Measurements from ENCODE around the gene CASP4.
"Not testable (repeated sequence)": the region's sequence is repeated elsewhere in the genome, so short reads cannot be mapped to it uniquely, and the experiment has no call there.

Gene CASP4

DNA sequence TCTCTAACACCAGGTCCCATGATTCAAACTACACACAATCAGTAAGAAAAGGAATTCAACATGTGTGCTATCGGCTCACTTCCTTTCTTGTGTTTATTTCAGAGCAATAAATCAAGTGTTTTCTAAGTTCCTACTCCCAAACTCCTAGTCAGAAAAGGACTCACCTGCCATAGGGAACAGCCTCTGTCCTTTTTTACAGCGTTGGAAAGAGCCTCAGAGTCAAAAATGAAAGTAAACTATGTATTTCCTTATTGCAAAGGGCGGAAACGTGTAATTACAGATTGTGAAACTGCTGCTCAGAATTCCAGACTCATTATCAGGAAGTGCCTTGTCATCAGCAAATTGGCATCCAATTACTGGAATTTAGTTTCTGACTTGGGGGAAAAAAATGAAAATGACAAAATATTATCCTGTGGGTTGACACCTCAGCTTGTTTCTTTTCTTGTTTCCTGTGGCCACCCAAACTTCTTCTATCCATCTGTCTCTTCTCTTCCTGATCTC, at the start of gene CASP4:
TSS of gene CASP4 (minus strand) at position 220 of the 501 bp plus-strand sequence. CDS start at position 171, 49 bp downstream.
- peak; percentile 66 for DNase-seq

DNA sequence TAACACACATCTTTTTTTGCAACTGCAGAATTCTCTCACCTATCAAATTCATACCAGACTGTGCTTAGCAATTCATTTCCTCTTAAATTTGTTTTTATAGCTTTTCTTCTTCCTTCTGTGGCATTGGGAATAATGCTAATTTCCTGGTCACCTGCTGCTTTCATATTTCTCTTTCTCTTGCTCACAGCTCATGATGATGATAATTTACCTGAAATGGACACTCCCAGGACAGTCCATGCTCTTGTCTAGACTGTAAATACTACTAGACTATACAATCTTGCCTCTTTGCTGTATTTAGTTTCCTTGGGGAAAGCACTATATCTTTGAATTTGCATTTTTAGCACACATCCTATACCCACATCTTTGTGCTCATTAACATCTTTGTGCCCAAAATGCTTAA, 39.1 kb upstream of the CASP4 start:
- DNase-seq = no peak

DNA sequence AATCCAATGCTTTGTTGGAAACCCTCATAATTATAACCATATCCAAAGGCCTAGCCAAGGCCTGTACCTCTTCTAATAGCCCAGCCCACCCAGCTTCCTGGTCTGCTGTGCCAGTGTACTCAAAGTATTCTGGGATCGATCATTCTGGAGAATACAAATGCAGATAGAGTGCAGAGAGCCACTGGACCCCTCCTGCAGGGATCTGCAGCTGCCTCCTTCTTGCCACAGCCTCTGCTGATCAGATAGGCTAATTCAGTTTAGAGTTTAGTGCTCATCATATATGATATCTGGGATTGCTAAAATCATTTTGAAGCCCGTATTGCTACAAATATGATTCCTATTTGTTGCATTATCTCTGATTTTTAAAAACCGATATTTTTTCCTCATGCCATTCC, 37.1 kb upstream of the CASP4 start:
- no peak for DNase-seq

DNA sequence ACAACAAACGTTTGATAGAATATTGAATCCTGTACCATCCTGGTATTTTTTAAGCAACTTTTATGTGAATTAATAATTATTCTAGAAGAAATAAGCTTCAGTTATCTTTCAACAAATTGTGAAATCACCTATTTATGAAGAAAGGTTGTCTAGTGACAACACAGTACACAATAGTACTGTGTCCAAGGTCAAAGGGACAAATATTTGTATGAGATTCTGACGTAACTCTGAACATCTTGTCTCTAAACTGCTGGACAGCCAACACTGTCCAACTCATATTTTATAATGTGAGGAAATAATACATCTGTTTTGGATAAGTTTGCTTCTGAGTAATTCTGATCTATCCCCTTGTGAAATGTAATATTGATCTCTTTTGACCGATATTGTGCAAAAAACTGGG, 35.6 kb upstream of the CASP4 start:
- DNase-seq = no peak

- no peak for DNase-seq
These were observed 34.8 kb upstream of the CASP4 start for GRCh38 chr11:105003151-105003550.

DNA sequence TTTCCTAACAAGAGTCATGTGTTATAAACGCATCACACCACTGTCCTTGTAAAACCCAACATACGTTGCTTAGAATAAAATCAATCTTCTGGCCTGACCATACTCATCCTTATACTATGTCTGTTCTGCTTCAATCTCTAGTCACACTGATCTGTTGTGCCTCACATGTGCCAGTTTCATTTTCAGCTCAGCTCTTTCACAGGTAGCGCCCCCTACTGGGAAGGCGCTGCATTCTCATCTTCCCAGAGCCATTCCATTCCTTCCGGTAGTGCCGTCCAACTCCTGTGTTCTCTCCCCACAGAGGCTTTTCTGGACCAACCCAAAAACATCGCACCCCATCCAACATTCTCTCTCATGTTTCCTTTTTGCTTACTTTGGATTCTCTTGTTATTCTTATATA, 32.4 kb upstream of the CASP4 start:
- peak; percentile 72 for DNase-seq

DNA sequence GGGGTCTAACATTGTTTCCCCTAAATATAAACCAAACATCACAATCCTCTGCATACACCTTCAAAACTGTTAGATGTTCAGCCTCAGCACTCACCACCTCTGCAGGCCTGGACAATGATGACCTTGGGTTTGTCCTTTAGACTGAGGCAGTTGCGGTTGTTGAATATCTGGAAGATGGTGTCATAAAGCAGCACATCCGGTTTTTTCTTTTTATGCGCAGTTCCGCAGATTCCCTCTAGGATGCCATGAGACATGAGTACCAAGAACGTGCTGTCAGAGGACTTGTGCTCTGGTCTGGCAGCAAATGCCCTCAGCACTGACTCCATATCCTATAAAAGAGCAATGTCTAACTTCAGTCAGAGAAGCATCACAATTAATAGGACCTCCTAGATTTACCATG, 31.8 kb upstream of the CASP4 start:
- peak; percentile 16 for DNase-seq

- no peak for DNase-seq
These were observed 31.3 kb upstream of the CASP4 start for GRCh38 chr11:104999721-105000120.

- DNase-seq = no peak
These were observed 28.9 kb upstream of the CASP4 start for GRCh38 chr11:104997288-104997687.

DNA sequence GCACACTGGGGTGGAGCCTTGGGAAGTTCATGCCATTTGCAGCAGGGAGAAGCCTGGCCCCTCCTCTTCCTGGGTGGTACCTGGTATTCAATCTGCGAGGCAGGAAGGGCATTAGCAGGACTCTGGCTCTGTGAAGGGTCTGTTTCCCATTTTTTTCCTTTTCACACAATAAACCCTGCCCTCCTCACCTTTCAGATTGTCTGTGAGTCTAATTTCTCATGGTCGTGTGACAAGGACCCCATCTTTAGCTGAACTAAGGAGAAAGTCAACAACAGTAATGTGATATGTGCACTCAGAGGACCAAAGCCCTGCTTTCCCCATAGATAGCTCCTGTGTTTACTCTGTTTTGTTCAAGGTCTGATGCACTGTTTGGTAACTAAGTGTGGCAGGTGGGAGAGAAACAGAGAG, 26.6 kb upstream of the CASP4 start:
- no peak for DNase-seq

DNA sequence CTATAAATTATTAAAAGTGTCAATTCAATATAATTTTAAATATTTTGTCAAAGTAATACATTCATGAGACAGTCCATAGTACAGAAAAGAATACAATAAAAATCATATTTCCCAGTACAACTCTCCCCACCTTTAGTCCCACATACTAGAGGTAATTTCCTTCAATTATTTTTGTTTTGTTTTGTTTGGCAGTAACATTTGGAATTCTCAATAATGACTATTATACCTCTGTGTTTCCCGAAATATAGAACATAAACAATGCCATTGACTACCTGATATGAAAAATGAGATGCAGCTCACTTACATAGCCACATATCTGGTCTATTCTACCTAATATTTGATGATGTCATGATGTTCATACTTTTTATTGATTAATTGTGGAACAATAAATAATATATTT, 24.4 kb upstream of the CASP4 start:
- DNase-seq = no peak

- DNase-seq = no peak
These were observed 23.6 kb upstream of the CASP4 start for GRCh38 chr11:104991994-104992393.

DNA sequence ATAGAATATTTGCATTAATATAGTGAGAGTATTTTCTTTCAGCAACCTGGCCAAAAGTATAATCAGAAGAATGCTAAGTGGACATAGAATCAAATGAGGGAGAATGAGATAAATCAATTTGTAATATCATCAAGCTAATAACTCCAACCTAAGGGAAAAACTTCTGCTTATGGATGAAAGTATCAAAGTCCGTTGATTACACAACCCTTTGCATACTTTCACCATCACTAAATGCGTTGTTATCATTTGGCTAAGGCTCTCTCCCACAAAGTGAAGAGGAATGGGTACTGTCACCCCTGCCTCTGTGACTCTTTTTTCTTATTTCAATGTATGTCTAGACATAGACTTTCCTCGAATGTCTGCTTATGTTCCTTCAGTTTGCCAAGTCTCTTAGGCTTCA, 16.4 kb upstream of the CASP4 start:
- DNase-seq = no peak

DNA sequence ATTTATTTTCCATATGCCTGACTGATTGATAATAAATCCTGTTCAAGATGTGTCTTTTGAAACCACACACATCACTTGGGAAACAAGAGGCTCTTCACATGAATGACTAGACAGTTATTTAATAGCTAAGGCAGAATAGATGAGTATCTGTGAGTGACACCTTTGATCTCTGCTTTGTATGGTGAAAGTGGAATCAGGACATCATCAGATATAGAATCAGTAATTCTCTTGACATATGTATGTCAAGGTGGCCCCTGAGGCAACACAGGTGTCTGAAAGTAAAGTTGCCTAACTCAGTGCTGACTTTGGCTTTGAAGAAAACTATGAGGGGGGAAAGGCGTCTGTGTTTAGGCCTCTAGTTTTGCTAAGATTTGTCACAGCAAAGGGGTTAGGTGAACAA, 11.5 kb upstream of the CASP4 start:
- DNase-seq = no peak

- DNase-seq = no peak
These were observed 5.2 kb upstream of the CASP4 start for GRCh38 chr11:104973616-104974015.

DNA sequence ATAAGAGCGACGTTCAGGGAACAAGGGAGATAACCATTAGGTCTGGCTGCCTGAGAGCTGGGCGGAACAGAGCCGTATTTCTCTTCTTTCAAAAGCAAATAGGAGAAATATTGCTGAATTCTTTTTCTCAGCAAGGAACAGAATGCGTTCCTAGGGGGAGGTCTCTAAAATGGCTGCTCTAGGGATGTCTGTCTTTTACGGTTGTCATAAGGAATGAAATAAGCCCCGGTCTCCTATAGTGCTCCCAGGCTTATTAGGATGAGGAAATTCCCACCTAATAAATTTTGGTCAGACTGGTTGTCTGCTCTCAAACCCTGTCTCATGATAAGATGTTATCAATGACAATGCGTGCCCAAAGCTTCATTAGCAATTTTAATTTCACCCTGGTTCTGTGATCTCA, 4.5 kb upstream of the CASP4 start:
- not testable (repeated sequence) for DNase-seq

GRCh38 chr11:104970756-104971155, 2.4 kb upstream of the CASP4 start:
- no peak for DNase-seq

GRCh38 chr11:104968856-104969776, 742 bp upstream of the CASP4 start:
- no peak for DNase-seq

GRCh38 chr11:104967534-104968354, 630 bp downstream of the CASP4 start:
- peak; percentile 16 for DNase-seq

GRCh38 chr11:104965735-104966134, 2.6 kb downstream of the CASP4 start:
- DNase-seq = no peak

GRCh38 chr11:104964247-104964646, 4.1 kb downstream of the CASP4 start:
- DNase-seq = no peak

- no peak for DNase-seq
These were observed 5.5 kb downstream of the CASP4 start for GRCh38 chr11:104962852-104963251.

DNA sequence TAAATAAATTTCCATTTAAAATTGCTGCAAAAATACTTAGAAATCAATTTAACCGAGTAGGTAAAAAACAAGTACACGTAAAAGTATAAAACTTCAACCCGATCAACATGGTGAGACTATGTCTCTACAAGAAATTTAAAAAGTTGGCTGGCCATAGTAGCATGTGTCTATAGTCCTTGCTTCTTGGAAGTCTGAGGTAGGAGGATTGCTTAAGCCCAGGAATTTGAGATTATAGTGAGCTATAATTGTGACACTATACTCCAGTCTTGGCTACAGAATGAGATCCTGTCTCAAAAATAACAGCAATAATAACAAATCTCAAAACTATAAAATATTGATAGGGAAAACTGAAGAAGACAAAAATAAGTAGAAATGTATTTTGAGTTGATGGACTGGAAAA, 11.1 kb downstream of the CASP4 start:
- DNase-seq = no peak

DNA sequence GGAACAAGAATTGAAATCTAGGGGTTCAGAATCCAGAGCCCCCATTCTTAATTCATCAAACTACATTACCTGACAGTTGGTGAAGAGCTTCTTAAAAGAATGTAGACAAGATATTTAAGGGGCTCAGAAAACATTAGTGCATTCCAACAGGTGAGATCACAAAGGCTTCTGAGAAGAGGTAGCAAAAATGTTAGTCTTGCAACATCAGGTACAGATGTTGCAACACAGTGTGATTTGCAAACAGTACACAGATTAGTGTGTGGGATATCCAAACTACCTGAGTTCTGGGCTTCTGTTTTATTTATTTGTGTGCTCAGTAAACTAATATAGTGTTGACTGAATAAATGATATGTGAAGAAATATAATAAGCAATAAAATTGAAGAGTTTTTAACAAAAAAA, 11.8 kb downstream of the CASP4 start:
- DNase-seq = no peak

Measured in CD4-positive, alpha-beta T cell treated with Interleukin-17A for 1 hour (primary cell).